Measurements from ENCODE around the gene B4GALT5. TPM values are rescaled to one million over a fixed set of nuclear protein-coding genes. Genes with fewer than 3 reads are reported as not detected.
A peak's percentile ranks its signal among the peaks of the same experiment; 100 is the strongest.

Gene B4GALT5
- total and polyA plus RNA-seq, 3 donors from 2014 or later: 56.9 to 69.7 (median 63.4) TPM

GRCh38 chr20:49610691-49611538, 102.8 kb downstream of the B4GALT5 start:
- 12 to 17% methylated on average over 9 to 48 of the region's 48 CpGs for WGBS, 2 donors
- intact Hi-C loops (cut with DNase I; ENCODE audit: low total_unique reads): no loop called here
- no peaks in the 10 kb centered on the region for H3K27me3 ChIP-seq
- peak overlapping the region in 1 of 2 donors; percentile 17 for H3K4me3 ChIP-seq
- peak overlapping the region in 1 of 2 donors; percentile 17 for H3K27ac ChIP-seq
- DNase-seq: peak; percentile 88
- no peaks in the 10 kb centered on the region for H3K4me1 ChIP-seq
- no peaks in the 10 kb centered on the region for H3K36me3 ChIP-seq (ENCODE audit: low read depth, missing control alignments)
- no peaks in the 10 kb centered on the region for H3K9me3 ChIP-seq
- no peak for TF ChIP-seq POLR2A (IDR thresholded peaks at IDR 0.05)
- TF ChIP-seq, protein P1, sequence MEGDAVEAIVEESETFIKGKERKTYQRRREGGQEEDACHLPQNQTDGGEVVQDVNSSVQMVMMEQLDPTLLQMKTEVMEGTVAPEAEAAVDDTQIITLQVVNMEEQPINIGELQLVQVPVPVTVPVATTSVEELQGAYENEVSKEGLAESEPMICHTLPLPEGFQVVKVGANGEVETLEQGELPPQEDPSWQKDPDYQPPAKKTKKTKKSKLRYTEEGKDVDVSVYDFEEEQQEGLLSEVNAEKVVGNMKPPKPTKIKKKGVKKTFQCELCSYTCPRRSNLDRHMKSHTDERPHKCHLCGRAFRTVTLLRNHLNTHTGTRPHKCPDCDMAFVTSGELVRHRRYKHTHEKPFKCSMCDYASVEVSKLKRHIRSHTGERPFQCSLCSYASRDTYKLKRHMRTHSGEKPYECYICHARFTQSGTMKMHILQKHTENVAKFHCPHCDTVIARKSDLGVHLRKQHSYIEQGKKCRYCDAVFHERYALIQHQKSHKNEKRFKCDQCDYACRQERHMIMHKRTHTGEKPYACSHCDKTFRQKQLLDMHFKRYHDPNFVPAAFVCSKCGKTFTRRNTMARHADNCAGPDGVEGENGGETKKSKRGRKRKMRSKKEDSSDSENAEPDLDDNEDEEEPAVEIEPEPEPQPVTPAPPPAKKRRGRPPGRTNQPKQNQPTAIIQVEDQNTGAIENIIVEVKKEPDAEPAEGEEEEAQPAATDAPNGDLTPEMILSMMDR (IDR thresholded peaks at IDR 0.05): peak; percentile 99

- no peaks in the 10 kb centered on the region for H3K27me3 ChIP-seq
- no peaks in the 10 kb centered on the region for H3K9me3 ChIP-seq
Observed at GRCh38 chr20:49608752-49609670, 104.7 kb downstream of the B4GALT5 start.

GRCh38 chr20:49607568-49607967, 106.1 kb downstream of the B4GALT5 start:
- Histone ChIP-seq H3K27me3 (no peaks in the 10 kb centered on the region), H3K9me3 (no peaks in the 10 kb centered on the region), H3K36me3 (ENCODE audit: low read depth, missing control alignments) (no peaks in the 10 kb centered on the region), H3K4me1 (no peaks in the 10 kb centered on the region), H3K4me3 (no peak overlapping the region), H3K27ac (no peak overlapping the region)
- 85 to 92% methylated on average over 1 of the region's 1 CpG for WGBS, 2 donors
- intact Hi-C loops (cut with DNase I; ENCODE audit: low total_unique reads): loop anchor here (5.0 kb wide), 1 partner anchor 65 kb away; no protein-coding TSS in a partner anchor
- DNase-seq: no peak
- TF ChIP-seq, protein P1 (IDR thresholded peaks at IDR 0.05): no peak
- TF ChIP-seq POLR2A (IDR thresholded peaks at IDR 0.05): no peak

More at GRCh38 chr20:49608752-49609670, 104.7 kb downstream of the B4GALT5 start:
- Histone ChIP-seq H3K27ac (no peak overlapping the region), H3K4me3 (no peak overlapping the region), H3K4me1 (no peaks in the 10 kb centered on the region), H3K36me3 (ENCODE audit: low read depth, missing control alignments) (no peaks in the 10 kb centered on the region)
- DNase-seq: peak; percentile 75
- intact Hi-C loops (cut with DNase I; ENCODE audit: low total_unique reads): loop anchor here (5.0 kb wide), 1 partner anchor 67 kb away; no protein-coding TSS in a partner anchor
- 10 to 19% methylated on average over 11 to 17 of the region's 17 CpGs for WGBS, 2 donors
- TF ChIP-seq, protein P1 (IDR thresholded peaks at IDR 0.05): peak; percentile 94 to 98 (median 97)
- TF ChIP-seq POLR2A (IDR thresholded peaks at IDR 0.05): no peak

GRCh38 chr20:49603209-49603627, 110.5 kb downstream of the B4GALT5 start:
- no peaks in the 10 kb centered on the region for H3K9me3 ChIP-seq
- H3K4me1 ChIP-seq: no peaks in the 10 kb centered on the region
- intact Hi-C loops (cut with DNase I; ENCODE audit: low total_unique reads): no loop called here
- H3K4me3 ChIP-seq: no peak overlapping the region
- H3K27ac ChIP-seq: no peak overlapping the region
- H3K27me3 ChIP-seq: no peaks in the 10 kb centered on the region
- WGBS, 2 donors: 70 to 86% methylated on average over 11 of the region's 11 CpGs
- TF ChIP-seq, protein P1 (IDR thresholded peaks at IDR 0.05): no peak
- TF ChIP-seq POLR2A (IDR thresholded peaks at IDR 0.05): no peak
- H3K36me3 ChIP-seq (ENCODE audit: low read depth, missing control alignments): no peaks in the 10 kb centered on the region
- no peak for DNase-seq
